ENCODE results near the gene RAB9A.
"Not testable (repeated sequence)": the region's sequence is repeated elsewhere in the genome, so short reads cannot be mapped to it uniquely, and the experiment has no call there.

RAB9A gene

GRCh38 chrX:13700380-13700779, 11.5 kb downstream of the RAB9A start:
- DNase-seq (ENCODE audit: low read depth in 2 of 2) = no peak

DNA sequence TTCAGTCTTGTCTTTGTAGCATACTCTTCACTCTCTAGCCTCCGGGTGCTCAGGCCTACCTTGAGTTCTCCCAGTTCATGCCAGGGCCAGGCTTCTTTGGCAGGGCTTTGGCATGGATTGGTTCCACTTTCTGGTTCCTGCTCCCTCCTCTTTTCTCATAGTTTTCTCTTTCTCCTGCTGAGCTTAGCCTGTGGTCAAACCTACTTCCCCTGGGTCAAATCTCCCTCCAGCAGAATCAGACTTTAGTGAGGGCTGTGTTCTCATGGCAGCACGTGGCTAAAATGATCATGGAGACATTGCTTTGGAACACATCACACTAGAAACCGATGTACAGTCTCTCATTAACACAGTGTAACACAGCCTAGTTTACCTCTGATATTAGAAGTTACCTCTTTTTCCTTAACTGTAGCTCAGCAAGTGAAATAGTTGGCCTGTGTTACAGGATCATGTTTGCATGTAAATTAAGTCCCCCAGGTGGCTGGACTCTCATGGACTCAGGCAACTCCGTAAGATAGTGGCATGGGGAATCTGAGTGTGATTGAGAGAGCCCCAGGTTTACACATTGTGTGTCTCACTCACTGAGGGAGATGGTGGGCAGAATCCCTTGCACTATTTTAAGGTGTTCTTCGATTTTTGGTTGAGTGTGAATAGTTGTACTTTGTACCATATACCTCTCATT, 13.3 kb downstream of the RAB9A start:
- no peak for DNase-seq (ENCODE audit: low read depth in 2 of 2)

DNA sequence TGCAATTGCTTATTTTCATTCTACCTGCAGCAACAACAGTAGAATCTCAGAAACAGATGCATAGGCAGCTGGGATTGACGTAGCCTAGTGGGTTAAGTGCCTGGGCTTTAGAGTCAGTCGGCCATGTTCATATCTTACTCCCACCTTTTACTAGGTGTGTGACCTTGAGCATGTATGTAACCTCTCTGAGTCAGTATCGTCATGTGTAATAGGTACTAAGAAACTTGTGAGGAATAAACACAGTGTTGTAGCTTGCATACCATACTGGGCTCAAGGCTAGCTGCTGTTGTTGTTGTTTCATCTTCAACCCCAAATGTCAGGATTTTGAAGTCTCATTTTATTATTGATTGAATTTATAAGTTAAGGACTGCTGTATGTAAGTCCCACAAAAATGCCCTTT, 14.2 kb downstream of the RAB9A start:
- DNase-seq (ENCODE audit: low read depth in 2 of 2) = no peak

GRCh38 chrX:13703589-13703988, 14.7 kb downstream of the RAB9A start:
- DNase-seq (ENCODE audit: low read depth in 2 of 2) = no peak

DNA sequence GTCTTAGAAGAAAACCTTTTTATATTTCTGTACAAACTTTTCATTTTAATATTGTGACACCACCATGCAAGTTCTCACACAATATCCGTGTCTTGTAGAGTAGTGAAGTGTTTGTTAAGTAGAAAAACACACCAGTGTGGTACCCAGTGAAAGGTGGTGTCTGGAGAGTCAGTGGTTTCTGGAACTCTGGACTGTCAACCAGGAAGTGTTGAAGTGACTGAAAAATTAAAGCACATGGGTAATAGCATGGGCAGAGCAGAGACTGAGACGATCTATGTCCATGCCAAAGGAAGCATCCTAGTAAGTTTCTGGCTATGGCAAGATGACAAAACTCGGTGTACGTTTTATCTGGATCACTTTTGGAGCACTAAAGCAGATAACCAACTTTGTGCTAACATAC, 22.2 kb downstream of the RAB9A start:
- no peak for DNase-seq (ENCODE audit: low read depth in 2 of 2)

DNA sequence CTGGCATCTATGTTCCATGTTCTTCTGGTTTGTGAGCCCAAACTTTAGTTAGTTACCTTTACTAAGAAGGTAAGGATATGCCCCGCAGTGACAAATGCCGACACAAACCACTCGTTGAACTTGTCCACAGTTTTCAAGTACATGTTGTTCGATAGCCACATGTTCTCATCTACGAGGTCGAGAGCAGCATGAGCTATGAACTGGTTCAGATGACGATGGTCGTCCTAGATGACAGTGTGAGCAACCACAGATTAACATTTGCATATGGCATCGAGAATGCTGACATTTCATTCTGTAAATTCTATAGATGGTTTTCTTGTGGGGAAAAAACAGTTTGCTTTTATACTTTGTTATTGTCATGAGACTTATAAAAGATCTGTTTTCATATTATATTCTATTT, 27.5 kb downstream of the RAB9A start:
- no peak for DNase-seq (ENCODE audit: low read depth in 2 of 2)

- DNase-seq (ENCODE audit: low read depth in 2 of 2) = no peak
Measured at GRCh38 chrX:13716905-13717304, 28.0 kb downstream of the RAB9A start.

- DNase-seq (ENCODE audit: low read depth in 2 of 2) = no peak
Measured at GRCh38 chrX:13717700-13718472, 29.0 kb downstream of the RAB9A start.

DNA sequence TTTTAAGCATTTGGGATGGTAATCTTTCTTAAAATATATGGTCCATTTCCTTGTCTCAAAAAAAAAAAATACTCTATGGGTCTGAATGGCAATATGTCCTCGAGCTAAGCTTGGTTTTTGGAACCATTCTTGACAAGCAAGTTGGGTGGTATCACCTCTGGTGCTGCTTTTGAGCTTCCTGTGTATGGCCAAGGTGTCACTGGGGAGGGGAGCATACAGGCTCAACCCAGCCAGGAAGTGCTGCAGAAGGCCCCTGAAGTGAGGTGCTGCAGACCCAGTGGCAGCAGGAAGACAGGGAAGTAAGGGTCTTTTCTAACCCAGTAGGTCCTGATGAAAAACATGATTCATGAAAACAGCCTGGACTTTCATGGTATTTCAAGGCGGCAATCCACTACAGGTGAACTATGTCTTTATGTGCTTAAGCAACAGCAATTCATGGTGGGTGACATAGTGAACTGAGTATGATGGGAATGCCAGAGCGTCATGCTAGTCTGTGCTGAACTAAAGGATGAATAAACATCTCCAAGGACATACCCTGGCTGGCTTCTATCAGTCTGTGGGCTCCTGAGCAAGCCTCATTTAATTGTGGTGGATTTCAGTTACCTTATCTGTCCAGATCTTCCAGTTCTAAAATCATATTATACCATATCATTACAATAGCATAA, 30.4 kb downstream of the RAB9A start:
- no peak for DNase-seq (ENCODE audit: low read depth in 2 of 2)

- DNase-seq (ENCODE audit: low read depth in 2 of 2) = no peak
Measured at GRCh38 chrX:13721371-13721770, 32.4 kb downstream of the RAB9A start.

- no peak for DNase-seq (ENCODE audit: low read depth in 2 of 2)
Measured at GRCh38 chrX:13721819-13722519, 33.0 kb downstream of the RAB9A start.

GRCh38 chrX:13724878-13725277, 36.0 kb downstream of the RAB9A start:
- not testable (repeated sequence) for DNase-seq (ENCODE audit: low read depth in 2 of 2)

DNA sequence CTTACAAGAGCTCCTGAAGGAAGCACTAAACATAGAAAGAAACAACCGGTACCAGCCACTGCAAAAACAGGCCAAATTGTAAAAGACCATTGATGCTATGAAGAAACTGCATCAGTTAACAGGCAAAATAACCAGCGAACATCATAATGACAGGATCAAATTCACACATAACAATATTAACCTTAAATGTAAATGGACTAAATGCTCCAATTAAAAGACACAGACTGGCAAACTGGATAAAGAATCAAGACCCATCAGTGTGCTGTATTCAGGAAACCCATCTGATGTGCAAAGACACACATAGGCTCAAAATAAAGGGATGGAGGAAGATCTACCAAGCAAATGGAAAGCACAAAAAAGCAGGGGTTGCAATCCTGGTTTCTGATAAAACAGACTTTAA, 37.7 kb downstream of the RAB9A start:
- not testable (repeated sequence) for DNase-seq (ENCODE audit: low read depth in 2 of 2)

DNA sequence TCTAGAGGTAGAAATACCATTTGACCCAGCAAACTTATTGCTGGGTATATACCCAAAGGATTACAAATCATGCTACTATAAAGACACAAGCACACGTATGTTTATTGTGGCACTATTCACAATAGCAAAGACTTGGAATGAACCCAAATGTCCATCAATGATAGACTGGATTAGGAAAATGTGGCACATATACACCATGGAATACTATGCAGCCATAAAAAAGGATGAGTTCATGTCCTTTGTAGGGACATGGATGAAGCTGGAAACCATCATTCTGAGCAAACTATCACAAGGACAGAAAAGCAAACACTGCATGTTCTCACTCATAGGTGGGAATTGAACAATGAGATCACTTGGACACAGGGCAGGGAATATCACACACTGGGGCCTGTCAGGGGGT, 41.6 kb downstream of the RAB9A start:
- not testable (repeated sequence) for DNase-seq (ENCODE audit: low read depth in 2 of 2)

DNA sequence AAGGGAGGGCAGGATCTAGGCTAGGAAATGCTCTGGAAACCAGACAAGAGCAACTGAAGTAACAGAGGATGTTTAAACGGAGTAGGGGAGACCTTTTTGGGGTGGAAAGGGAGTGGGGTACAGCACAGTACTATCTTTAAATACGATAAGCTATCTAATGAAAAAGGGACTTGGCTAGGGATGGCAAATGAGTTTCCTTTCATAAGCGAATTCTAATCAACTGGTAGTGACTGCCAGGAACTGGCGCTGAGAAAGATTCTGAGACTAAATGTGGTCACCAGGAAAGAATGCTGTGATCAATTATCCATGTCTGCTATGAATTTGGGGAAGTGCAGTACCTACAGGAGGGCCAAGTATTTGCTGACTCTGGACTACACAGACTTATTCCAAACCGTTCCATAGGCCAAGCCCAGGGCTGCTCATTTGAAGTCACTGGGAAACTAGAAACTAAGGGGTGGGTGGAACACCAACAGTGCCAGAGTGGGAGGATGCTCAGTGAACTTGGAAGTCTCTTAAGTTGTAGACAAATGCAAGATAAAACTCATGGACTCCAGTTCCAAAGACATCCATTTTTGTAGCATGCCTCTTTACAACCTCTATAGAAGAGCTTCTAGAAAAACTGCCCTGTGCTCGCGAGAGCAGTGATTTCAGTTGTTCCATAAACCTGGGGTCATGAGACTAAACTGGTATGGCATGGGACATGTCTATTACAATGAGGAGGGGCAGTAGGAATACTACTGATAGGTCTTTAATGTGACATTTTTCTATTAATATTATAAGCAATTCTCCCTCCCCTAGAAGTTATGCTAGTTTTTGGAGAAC, 43.5 kb downstream of the RAB9A start:
- no peak for DNase-seq (ENCODE audit: low read depth in 2 of 2)

DNA sequence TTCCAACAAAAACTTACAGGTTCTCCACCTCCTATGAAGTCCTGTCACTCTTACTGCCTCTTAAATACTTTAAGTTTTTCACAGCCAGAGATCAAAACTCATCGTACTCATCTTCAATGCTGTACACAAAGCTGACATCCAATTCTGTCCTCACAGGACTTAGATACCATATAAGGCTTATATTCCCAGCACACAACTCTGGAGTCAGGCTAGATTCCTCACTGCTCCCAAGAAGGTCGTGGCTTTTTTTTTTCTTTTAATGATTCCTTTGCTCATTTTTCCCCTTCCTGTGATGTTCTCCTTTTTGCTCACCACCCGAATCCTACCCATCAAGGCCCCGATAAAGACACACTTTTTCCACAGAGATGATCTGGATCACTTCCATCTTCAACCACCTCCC, 44.6 kb downstream of the RAB9A start:
- DNase-seq (ENCODE audit: low read depth in 2 of 2) = no peak

- peak; percentile 81 for DNase-seq (ENCODE audit: low read depth in 2 of 2)
Measured at GRCh38 chrX:13734278-13735172, 45.6 kb downstream of the RAB9A start, which contains the start of the genes OFD1 and TRAPPC2. TSS of gene OFD1 (plus strand) at chrX:13734748. CDS start at chrX:13735072, 324 bp downstream. TSS of gene TRAPPC2 (minus strand) at chrX:13734620. CDS start at chrX:13719963, 14,657 bp downstream.

DNA sequence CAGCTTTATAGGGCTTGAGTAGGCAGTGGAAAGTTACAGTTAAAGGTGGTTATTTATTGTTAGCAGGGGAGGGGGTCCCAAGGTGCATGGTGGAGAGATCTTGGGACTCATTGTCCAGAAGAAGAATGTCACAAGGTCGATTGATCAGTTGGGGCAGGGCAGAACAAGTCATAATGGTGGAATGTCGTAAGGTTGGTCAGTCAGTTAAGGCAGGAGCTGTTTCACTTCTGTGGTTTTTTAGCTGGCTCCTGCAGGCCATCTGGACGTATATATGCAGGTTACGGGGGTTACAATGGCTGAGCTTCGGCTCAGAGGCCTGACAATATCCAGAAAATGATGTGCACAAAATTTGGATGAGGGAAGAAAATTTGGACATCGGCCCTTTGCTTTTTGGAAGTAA, 52.8 kb downstream of the RAB9A start:
- no peak for DNase-seq (ENCODE audit: low read depth in 2 of 2)

DNA sequence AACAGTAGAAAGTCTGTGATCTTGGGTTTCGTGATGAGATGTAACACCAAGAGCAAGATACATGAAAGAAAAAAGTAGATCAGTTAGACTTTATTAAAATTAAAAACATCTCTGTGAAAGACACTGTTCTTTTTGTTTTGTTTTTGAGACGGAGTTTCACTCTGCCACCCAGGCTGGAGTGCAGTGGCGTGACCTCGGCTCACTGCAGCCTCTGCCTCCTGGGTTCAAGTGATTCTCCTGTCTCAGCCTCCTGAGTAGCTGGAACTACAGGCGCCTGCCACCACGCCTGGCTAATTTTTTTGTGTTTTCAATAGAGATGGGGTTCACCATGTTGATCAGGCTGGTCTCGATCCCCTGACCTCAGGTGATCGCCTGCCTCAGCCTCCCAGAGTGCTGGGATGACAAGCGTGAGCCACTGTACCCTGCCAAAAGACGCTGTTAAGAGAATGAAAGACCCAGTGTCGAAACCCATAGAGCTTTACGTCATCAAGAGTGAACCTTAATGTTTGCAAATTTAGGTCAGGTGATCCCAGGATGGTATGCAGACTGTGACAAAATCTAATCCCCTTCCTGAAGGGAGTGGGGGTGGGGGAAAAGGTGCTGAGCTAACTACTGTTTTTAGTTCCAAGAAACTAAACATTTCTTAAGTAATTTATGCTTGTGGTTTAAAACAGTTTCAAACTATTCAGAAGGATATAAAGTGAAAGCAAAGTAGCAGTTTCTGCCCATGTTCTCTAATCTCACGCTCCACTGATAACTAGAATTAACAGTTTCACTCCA, 53.7 kb downstream of the RAB9A start:
- no peak for DNase-seq (ENCODE audit: low read depth in 2 of 2)
